SK-N-MC (cell line): Measurements from ENCODE around the gene TST.

Experiments
- EZH2 ChIP-seq: fragments of 200-600 bp; sonication (generic); IDR thresholded peaks from one replicate; pipeline ENCODE4 v1.6.1; 2017; ENCODE audit warnings: antibody characterized with exemption
- POLR2AphosphoS5 ChIP-seq: IDR thresholded peaks from 2 replicates; pipeline ENCODE4 v1.6.1; 2012; ENCODE audit warnings: mild to moderate bottlenecking, low read depth, low read length, borderline replicate concordance

GRCh38 chr22:37012956-37013355, 6.3 kb downstream of the TST start:
- TF ChIP-seq POLR2AphosphoS5 (no peak), EZH2 (no peak)
